HPDE6-E6E7 (cell line): ENCODE measurements around the gene FAM53A.
"Not testable (repeated sequence)": the region's sequence is repeated elsewhere in the genome, so short reads cannot be mapped to it uniquely, and the experiment has no call there.

Source experiments
- DNase-seq: peaks from one replicate; pipeline ENCODE4 v3.0.0; 2011; ENCODE audit warnings: missing footprints; ENCODE audit errors: extremely low spot score

The FAM53A gene

DNA sequence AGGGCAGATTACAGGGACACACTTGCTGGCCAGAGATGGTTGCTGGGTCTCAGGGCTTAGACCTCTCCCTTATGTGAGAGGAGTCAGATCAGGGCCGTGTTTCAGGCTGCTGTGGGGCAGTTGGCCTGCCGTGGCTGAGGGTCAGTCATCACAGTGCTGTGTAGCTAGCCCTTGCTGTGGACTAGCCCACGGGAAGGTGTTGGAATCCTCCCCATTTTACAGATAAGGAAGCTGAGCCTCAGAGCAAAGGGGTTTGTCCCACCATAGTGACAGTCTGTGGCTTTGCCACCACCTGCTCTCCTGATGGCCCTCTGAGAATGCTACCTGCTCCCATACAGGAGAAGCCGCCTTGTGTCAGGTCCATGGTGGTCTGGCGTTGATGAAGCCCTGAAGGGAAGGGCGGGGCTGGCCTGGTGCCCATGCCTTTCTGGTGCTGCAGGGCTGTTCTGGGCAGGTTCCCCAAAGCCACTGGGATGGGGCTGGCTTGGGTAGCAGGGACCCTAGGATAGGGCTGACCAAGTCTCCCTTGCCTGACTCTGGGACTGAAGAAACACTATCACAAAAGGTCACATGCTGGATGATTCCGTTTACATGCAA, 2.4 kb upstream of the FAM53A start:
- DNase-seq = no peak

DNA sequence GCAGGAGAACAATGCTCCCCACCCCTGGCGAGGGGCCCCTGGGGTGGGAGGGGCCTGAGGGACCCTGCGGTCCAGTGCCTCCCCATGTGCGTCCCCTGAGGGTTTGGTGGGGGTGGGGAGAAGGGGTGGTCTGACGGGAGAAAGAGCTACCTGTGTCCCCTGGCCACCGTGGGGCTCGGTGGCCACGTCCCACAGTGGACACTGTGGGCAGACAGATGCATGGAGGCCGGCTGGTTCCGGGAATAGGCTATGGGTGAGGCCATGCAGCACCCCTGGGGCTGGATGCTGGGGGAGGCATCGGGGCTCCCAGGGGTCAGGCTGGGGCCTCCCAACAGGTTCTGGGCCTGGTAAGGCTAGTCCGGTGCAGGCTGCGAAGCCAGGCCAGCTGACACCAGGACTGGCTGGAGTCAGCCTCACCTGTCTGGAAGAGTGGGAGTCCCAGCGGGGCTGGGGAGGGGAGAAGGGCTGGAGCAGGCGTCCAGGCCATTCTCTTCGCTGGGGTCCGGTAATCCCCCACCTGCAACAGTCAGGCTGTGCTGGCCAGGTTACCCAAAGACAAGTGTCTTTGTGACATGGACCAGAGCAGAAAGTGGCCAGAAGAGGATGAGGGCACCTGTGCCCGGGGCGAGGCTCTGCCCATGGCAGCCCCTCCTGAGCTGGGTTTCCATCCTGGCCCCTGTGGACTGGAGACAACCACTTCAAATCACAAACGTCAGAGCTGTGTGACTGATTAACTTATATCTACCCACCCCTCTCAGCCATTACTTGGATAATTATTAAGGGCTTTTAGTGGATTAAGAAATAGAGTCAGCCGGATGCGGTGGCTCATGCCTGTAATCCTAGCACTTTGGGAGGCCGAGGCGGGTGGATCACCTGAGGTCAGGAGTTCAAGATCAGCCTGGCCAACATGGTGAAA, 1.4 kb upstream of the FAM53A start:
- no peak for DNase-seq

DNA sequence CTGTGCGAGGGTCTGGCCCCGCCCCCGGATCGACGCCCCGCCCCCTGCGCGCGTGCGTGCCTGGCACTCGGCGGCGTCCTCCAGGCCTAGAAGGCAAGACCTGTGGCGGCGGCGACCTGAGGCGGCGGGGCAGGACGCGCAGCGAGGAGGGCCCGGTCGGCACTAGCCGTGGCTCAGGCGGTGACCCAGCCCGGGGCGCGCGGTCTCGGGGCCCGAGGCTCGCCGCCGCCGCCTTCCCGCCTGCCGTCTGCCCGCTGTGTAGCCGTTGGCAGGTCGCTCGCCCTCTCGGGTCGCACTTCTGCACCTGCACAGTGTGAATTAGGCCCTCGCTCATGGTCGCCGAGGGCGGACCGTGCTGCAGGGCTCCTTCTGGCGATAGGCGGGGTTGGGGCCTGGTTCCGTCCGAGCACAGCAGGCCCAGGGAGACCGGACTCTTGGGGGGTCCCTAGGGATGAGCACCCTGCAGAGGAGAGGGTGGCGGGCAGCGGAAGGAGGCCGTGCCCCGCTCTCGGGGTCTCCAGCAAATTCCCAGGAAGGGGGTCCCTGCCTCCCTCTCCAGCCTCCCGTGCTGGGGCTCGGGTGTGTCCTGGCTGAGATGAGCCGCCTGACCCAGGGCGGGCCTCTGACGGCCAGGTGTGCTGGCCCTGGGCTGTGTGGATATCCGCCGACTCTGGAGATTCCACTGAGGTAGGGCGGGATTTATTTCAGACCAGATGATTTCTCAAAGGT, 557 bp upstream of the FAM53A start:
- DNase-seq = no peak

DNA sequence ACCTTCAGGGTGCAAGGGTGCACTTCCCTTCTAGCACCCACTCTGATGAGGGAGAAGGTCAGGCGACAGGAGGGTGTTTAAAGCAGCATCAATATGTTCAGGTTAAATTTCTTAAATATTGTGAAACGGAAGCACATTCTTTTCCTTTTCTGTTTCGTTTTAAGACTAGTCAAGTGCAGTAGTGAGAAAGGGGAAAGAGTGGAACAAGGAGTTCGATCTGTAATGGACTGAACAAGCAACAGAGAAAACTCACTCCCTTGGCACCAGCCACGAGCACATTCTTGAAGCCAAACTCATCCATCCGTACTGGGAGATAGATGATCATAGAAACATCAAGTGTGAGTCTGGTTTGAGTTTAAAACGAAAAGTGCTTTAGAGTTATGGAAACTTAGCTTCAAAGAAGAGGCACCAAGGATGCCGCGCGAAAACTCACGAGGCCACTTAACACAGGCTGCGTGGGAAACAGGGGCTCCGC, 815 bp downstream of the FAM53A start:
- DNase-seq = peak; percentile 25

DNA sequence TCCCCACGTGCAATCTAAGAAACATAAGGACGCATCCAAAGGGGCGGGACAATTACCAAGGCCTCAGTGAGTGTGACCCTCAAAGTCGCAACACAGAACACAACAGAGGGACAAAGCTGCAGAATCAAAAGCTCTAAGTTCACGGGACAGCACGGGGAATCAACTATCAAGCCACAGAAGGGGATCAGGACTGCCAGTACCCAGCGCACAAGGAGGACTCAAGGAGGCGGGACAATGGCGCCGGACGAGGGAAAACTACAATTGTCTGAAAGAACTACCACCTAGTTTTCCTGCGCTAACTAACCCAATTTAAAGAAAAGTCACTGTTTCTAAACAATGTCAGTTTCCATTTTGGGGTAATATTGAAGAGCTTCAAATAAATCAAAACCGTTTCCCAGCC, 1.3 kb downstream of the FAM53A start:
- no peak for DNase-seq

DNA sequence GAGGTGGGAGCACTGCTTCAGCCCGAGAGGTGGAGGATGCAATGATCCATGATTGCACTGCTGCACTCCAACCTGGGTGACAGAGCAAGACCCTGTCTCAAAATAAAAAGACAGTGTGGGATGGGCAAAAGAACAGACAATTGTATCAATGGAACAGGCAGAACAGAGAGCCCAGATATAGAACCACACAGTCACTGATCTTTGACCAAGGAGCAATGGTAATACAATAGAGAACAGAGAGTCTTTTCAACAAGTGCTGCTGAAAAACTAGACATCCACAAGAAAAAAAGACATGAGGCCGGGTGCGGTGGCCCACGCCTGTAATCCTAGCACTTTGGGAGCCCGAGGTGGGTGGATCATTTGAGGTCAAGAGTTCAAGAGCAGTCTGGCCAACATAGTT, 5.9 kb downstream of the FAM53A start:
- DNase-seq = no peak

DNA sequence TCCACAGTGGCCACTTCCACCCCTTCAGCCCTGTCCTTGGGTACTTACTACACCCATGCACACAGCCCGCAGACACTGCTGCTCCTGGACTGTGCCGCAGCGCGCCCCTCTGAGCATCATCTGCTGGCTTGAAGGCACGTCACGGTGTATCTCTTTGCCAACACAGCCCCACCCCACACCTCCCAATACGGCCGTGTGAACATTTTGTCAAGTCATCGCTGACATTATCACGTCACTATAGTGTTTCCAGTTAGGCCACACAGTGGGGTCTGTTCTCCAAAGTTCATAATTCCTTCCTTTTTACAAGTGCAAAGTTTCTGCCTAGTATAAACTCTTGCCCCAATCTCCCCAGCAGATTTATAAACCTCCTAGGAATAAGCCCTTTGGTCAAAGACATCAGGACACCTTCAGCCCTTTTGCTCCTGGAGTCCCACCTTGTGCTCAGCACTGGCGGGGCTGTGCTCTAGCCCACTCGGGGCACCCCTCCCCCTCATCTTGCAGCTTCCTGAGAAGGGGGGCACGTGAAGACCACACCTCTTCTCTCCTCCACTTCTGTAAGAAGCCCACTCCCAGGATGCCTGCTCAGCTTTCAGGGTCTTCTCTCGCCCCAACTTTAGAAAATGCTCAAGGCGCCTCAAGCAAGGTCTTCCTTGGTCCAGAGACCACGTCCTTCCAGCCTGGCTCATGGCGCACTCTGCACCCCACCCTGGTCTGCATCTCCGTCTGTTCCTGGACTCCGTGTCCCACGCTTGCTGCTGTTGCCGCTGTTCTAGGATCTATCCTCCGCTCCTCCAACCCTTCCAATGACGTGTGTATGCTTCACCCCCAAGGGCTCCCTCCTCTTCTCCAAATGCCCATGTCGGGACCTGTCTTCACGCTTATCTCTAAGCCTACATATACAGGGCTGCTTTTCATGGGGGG, 7.2 kb downstream of the FAM53A start:
- no peak for DNase-seq

DNA sequence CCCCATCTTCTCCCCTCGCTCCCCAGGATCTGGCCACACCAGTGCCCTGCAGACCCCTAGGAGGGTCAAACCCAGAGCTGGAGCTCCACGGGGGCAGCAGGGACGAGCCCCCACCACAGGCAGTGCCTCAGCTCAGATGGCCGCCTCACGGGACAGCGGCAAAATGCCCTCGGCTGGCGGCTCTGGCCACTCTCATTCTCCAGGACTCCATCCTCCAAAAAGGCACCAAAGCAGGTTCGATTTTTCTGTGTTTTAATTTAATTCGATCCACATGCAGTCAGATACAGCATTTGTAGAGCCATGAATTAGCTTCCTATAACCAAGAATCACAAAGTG, 8.3 kb downstream of the FAM53A start:
- DNase-seq = no peak

DNA sequence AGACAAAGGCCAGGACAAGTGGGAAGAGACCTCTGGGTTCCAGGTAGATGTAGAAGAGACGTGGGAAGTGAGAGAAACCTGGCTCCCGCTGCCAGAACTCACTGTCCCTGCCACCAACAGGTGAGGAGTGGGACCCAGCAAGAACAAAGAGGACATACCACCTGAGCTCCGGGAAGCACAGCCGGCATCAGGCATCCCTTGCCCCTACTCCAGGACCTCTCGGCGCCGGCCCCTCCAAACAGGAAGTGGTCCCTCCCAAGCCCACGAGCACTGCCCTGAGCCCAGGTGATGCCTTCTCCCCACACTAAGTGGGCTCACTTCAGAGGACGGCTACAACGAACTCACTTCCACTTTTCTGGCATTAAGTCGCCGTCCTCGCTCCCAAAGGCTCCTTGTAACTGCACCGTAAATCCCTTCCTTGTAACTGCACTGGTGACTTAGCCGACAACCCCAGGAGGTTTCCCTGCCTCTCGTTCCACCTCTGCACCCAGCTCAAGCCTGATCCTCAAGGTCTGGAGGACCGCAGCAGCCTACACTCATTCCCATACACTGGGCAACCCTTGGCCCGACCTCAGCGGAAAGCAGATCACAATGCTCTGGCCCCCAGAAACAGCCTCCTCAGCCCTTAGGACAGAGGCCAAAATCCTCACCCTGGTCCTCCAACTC, 8.8 kb downstream of the FAM53A start:
- no peak for DNase-seq

DNA sequence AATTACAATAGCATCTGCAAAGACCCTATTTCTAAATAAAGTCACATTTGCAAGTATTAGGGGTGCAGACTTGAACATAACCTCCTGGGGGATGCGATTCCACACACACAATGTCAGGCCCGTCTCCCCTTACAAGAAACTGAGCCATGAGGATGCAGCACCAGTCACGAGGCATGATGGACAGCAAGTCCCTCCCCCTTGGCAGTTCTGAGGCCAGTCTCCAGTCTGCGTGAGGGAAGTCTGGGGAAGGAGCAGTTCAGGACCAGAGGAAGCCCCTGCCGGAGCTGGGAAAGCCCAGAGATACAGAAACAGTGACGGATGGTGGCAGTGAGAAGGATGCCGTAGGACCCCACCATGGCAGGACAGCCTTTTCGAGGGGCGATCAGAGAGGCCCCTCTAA, 9.4 kb downstream of the FAM53A start:
- no peak for DNase-seq

DNA sequence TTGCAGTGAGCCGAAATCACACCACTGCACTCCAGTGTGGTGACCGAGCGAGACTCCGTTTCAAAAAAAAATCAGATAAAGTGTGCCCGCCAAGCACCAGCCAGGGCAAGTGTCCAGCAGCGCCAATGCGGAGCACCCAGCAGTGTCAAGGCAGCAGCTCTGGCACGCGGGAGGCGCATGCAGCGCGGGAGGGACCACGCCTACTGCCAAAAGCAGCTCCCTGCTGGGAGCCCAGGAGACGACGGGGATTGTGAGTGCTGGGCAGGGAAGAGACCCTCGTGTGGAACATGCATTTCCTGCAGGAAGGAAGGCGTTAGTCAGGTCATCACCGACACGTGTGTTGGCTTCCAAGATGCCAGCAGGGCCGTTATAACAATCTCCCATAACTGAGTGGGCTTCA, 10.4 kb downstream of the FAM53A start:
- no peak for DNase-seq

DNA sequence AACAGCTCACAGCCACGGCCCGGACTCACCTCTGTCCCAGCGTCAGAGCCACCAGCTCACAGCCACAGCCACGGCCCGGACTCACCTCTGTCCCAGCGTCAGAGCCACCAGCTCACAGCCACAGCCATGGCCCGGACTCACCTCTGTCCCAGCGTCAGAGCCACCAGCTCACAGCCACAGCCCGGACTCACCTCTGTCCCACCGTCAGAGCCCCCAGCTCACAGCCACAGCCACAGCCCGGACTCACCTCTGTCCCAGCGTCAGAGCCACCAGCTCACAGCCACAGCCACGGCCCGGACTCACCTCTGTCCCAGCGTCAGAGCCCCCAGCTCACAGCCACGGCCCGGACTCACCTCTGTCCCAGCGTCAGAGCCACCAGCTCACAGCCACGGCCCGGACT, 13.1 kb downstream of the FAM53A start:
- not testable (repeated sequence) for DNase-seq

DNA sequence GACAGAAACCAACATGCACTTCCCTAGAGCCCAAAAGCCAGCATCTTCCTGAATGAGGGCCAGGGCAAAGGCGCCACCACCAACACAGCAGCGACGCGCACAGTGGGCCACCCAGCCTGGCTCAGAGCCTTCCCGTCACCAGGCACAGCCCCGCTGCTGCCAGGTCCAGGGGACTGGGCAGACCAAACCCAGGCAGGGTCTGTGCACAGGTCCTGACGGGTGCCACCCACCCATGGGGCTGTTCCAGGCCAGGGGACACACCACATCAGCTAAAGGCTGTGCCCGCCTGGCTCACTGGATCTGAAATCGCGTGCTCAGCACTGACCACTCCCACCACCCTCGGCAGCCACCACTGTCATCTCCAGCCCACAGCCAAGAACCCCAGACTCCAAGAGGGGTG, 13.8 kb downstream of the FAM53A start:
- DNase-seq = no peak

DNA sequence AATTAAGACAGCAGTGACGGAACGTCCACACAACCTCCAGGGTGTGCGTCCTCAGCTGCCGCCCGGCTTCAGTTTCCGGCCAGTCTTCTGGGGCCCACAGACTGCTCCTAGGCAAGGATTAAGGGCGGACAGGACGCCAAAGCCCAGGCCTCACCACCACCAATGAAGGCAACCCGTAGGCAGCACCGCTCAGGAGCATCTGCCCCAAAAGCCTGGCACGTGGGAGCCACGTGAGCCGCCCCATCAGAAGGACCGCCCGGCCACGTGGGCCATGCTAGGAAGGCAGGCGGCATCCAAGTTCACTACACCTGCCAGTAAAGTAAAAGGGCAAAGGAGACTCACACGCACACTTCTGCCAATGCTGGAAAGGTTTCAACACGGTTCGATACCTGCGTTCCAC, 14.3 kb downstream of the FAM53A start:
- no peak for DNase-seq

DNA sequence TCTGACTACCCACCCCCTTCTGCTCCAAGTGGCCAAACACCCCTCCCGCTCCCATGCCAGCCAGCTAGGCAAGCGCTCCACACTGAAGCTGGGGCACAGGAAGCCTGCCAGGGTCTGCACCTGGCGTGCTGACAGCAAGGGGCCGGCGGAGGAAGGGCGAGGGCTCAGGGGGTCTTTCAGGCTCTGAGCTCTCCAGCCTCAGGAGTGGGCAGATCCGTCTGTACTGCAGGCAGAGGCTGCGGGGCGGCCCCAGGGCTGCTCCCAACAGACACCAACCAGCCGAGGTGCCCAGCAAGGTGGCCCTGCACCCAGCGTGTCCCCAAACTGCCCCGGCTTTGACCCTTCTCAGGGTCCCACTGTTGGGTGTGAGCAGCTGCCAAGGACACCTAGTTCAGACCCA, 14.8 kb downstream of the FAM53A start:
- DNase-seq = no peak

DNA sequence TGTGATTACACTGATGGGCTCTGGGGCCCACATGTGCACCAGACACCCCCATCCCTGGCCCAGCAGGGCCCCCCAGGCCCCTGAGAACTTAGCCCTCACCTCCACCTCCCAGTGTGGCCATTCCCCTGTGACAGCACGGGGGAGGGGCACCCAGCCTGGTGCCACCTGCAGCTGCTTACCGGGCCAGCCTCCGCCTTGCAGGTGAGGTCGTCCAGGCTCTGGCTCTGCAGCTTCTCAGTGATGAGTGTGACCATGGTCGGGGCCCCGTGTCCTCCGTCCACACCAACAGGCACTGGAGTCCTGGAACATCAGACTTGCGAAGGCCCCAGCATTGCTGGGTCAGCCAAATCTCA, 15.6 kb downstream of the FAM53A start:
- DNase-seq = no peak

DNA sequence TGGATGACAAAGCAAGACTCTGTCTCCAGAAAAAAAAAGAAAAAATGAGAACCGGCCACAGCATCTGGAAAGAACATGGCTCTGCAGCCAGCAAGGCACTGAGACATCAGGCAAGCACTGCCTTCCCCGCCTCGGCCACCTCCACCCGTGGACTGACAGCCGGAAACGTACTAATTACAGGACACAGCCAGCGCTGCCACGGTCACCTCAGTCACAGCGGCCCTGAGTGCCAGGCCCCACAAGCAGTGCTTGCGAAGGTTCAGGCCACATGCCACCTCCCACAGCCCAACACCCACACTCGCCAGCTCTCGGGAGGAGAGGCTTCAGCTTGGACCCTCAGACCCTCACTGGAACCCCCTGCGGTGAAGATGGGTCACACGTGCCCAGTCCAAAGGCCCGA, 16.8 kb downstream of the FAM53A start:
- no peak for DNase-seq

DNA sequence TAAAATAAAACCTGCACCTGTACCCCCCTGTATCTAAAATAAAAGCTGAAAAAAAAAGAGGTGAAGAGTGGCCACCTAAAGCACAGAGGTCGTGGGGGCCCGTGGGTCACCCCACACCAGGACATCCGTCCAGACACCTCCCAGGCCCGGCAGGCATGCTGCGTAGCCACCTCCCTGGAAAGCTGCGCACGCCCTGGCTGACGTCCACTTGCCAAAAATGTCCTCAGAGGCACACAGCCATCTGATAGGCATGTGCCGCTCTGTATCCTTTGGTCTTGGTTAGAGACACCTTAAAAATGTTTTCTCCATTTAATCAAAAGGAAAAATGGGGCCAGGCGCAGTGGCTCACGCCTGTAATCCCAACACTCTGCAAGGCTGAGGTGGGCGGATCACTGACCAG, 17.7 kb downstream of the FAM53A start:
- DNase-seq = no peak

DNA sequence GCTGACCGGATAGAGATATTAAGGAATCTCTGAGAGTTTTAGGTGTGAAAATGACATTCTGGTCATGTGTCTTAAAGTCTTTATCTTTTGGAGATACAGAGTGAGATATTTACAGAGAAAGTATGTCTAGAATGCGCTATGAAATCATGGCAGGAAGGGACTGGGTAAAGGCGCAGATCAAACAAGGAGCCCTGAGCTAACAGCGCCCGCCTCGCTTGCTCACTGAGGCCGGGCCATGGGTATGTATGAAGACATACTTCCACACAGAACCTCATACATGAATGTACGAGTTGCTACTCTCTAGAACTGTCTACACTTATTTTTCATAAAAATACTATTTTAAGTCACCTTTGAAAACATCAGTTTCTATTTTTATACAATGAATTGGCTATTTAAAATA, 20.0 kb downstream of the FAM53A start:
- DNase-seq = no peak

DNA sequence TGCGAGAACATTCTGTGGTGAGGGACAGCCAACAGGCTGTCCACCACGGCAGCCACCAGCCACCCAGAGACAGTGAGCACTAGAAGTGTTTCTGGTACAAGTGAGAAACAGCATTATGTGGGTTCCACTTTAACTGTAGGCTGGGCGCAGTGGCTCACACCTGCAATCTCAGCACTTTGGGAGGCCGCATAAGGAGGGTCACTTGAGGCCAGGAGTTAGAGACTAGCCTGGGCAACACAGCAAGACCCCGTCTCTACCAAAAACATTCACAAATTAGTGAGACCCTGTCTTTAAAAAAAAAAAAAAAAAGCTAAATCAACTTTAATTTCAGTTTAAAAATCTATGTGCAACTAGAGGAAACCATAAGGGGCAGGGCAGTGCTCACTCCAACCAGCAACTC, 20.6 kb downstream of the FAM53A start:
- DNase-seq = no peak

DNA sequence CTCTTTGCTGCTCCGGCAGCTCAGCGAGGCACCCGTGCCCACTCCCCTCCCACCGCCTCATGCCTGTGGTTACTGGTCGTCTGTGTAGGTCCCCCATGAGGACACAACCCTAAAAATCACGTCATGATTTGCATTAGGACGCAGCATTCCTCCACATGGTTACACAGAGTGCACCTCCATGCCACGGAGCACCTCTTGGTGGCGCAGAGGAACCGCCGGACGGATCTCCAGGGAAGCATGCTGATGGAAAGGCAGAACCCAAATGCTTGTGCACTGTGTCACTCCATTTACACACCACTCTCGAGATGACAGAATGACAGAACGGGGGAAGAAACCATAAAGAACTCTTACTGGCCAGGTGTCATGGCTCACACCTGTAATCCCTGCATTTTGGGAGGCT, 22.4 kb downstream of the FAM53A start:
- DNase-seq = no peak
